T-helper 17 cell (primary cell): ENCODE results near the gene MACROD2. TPM values are rescaled to one million over a fixed set of nuclear protein-coding genes. Genes with fewer than 3 reads are reported as not detected.

Source experiments
- ATAC-seq: fragments of 150-1000 bp; cut with Tn5 transposase; 2 replicates; pipeline ENCODE4 v1.10.0; 2021; ENCODE audit warnings: mild to moderate bottlenecking, moderate library complexity
- DNase-seq, 3 donors: peaks; one replicate each; pipeline versions ENCODE4 v3.0.0 to v3.0.0-alpha.2; 2020 to 2021
- H3K9me3 ChIP-seq: one replicate; pipeline ENCODE4 v1.7.0; 2013; ENCODE audit warnings: low read length, mild to moderate bottlenecking; ENCODE audit not compliant: control insufficient read depth, poor library complexity, severe bottlenecking
- H3K27ac Mint-ChIP-seq: one replicate; pipeline ENCODE4 v1.8.0; 2022; ENCODE audit warnings: mild to moderate bottlenecking, moderate library complexity, mixed read lengths
- H3K27me3 Mint-ChIP-seq: one replicate; pipeline ENCODE4 v1.8.0; 2022; ENCODE audit warnings: mixed read lengths
- H3K36me3 Mint-ChIP-seq: one replicate; pipeline ENCODE4 v1.8.0; 2022; ENCODE audit warnings: low read depth, mixed read lengths
- H3K4me1 Mint-ChIP-seq: one replicate; pipeline ENCODE4 v1.8.0; 2022; ENCODE audit warnings: mild to moderate bottlenecking, mixed read lengths
- H3K4me3 Mint-ChIP-seq: one replicate; pipeline ENCODE4 v1.8.0; 2022; ENCODE audit warnings: mild to moderate bottlenecking, moderate library complexity, mixed read lengths
- total RNA-seq, 4 donors: library from RNA in 2 of 4; stranded (reverse) in 2 of 4; gene quantifications; one replicate each; pipeline ENCODE4 v1.2.3 and lab custom pipeline; 2022 to 2026

Gene MACROD2
- total RNA-seq, 2 donors from 2014 or later: 0.85 TPM; not detected in 1

- Mint-ChIP-seq H3K36me3 (no peaks in the 10 kb centered on the region), H3K4me3 (no peak overlapping the region), H3K4me1 (no peaks in the 10 kb centered on the region), H3K27me3 (no peaks in the 10 kb centered on the region), H3K27ac (no peak overlapping the region)
- DNase-seq (no peak), ATAC-seq (no peak)
- H3K9me3 ChIP-seq: no peaks in the 10 kb centered on the region
Measured at GRCh38 chr20:15227102-15227501, 1231.8 kb downstream of the MACROD2 start.

- Mint-ChIP-seq H3K4me1 (no peaks in the 10 kb centered on the region), H3K27me3 (no peaks in the 10 kb centered on the region), H3K27ac (no peak overlapping the region), H3K36me3 (no peaks in the 10 kb centered on the region), H3K4me3 (no peak overlapping the region)
- DNase-seq (no peak), ATAC-seq (no peak)
- no peaks in the 10 kb centered on the region for H3K9me3 ChIP-seq
Measured at GRCh38 chr20:15232243-15232642, 1236.9 kb downstream of the MACROD2 start.

- H3K36me3 Mint-ChIP-seq: no peaks in the 10 kb centered on the region
- H3K27ac Mint-ChIP-seq: no peak overlapping the region
- no peak for DNase-seq
- no peaks in the 10 kb centered on the region for H3K27me3 Mint-ChIP-seq
- no peaks in the 10 kb centered on the region for H3K4me1 Mint-ChIP-seq
- H3K4me3 Mint-ChIP-seq: no peak overlapping the region
- ATAC-seq: no peak
- no peaks in the 10 kb centered on the region for H3K9me3 ChIP-seq
Measured at GRCh38 chr20:15235471-15236198, 1240.3 kb downstream of the MACROD2 start.

- no peak overlapping the region for H3K4me3 Mint-ChIP-seq
- no peaks in the 10 kb centered on the region for H3K36me3 Mint-ChIP-seq
- H3K27me3 Mint-ChIP-seq: no peaks in the 10 kb centered on the region
- DNase-seq: no peak
- H3K4me1 Mint-ChIP-seq: no peaks in the 10 kb centered on the region
- H3K9me3 ChIP-seq: no peaks in the 10 kb centered on the region
- ATAC-seq: no peak
- H3K27ac Mint-ChIP-seq: no peak overlapping the region
Measured at GRCh38 chr20:15236812-15237211, 1241.5 kb downstream of the MACROD2 start.

- Mint-ChIP-seq H3K4me3 (no peak overlapping the region), H3K36me3 (no peaks in the 10 kb centered on the region), H3K4me1 (no peaks in the 10 kb centered on the region), H3K27ac (no peak overlapping the region), H3K27me3 (no peaks in the 10 kb centered on the region)
- DNase-seq: no peak
- no peak for ATAC-seq
- H3K9me3 ChIP-seq: no peaks in the 10 kb centered on the region
Measured at GRCh38 chr20:15239542-15240206, 1244.4 kb downstream of the MACROD2 start.

- no peak for ATAC-seq
- H3K9me3 ChIP-seq: no peaks in the 10 kb centered on the region
- no peaks in the 10 kb centered on the region for H3K36me3 Mint-ChIP-seq
- H3K4me3 Mint-ChIP-seq: no peak overlapping the region
- H3K4me1 Mint-ChIP-seq: no peaks in the 10 kb centered on the region
- no peak overlapping the region for H3K27ac Mint-ChIP-seq
- no peak for DNase-seq
- H3K27me3 Mint-ChIP-seq: no peaks in the 10 kb centered on the region
Measured at GRCh38 chr20:15240801-15241200, 1245.5 kb downstream of the MACROD2 start.

- no peaks in the 10 kb centered on the region for H3K9me3 ChIP-seq
- Mint-ChIP-seq H3K36me3 (no peaks in the 10 kb centered on the region), H3K4me3 (no peak overlapping the region), H3K27me3 (no peaks in the 10 kb centered on the region), H3K4me1 (no peaks in the 10 kb centered on the region), H3K27ac (no peak overlapping the region)
- no peak for DNase-seq
- ATAC-seq: no peak
Measured at GRCh38 chr20:15241681-15242080, 1246.4 kb downstream of the MACROD2 start.

GRCh38 chr20:15242773-15243172 is 1247.5 kb downstream of the MACROD2 start:
- no peak for DNase-seq
- Mint-ChIP-seq H3K27ac (no peak overlapping the region), H3K36me3 (no peaks in the 10 kb centered on the region), H3K4me3 (no peak overlapping the region), H3K4me1 (no peaks in the 10 kb centered on the region), H3K27me3 (no peaks in the 10 kb centered on the region)
- no peak for ATAC-seq
- no peaks in the 10 kb centered on the region for H3K9me3 ChIP-seq

- Mint-ChIP-seq H3K4me1 (no peaks in the 10 kb centered on the region), H3K27ac (no peak overlapping the region), H3K36me3 (no peaks in the 10 kb centered on the region), H3K27me3 (no peaks in the 10 kb centered on the region), H3K4me3 (no peak overlapping the region)
- no peak for ATAC-seq
- H3K9me3 ChIP-seq: no peaks in the 10 kb centered on the region
- DNase-seq: no peak
Measured at GRCh38 chr20:15245896-15246295, 1250.6 kb downstream of the MACROD2 start.

GRCh38 chr20:15248618-15249395 is 1253.5 kb downstream of the MACROD2 start:
- Mint-ChIP-seq H3K27me3 (no peaks in the 10 kb centered on the region), H3K36me3 (no peaks in the 10 kb centered on the region), H3K4me3 (no peak overlapping the region), H3K27ac (no peak overlapping the region), H3K4me1 (no peaks in the 10 kb centered on the region)
- H3K9me3 ChIP-seq: no peaks in the 10 kb centered on the region
- ATAC-seq (no peak), DNase-seq (no peak)

- DNase-seq: no peak
- Mint-ChIP-seq H3K4me3 (no peak overlapping the region), H3K27me3 (no peaks in the 10 kb centered on the region), H3K27ac (no peak overlapping the region), H3K36me3 (no peaks in the 10 kb centered on the region), H3K4me1 (no peaks in the 10 kb centered on the region)
- no peaks in the 10 kb centered on the region for H3K9me3 ChIP-seq
- no peak for ATAC-seq
Measured at GRCh38 chr20:15251171-15251570, 1255.9 kb downstream of the MACROD2 start.

GRCh38 chr20:15252304-15252703 is 1257.0 kb downstream of the MACROD2 start:
- no peaks in the 10 kb centered on the region for H3K9me3 ChIP-seq
- H3K27ac Mint-ChIP-seq: no peak overlapping the region
- no peak overlapping the region for H3K4me3 Mint-ChIP-seq
- H3K36me3 Mint-ChIP-seq: no peaks in the 10 kb centered on the region
- no peak for DNase-seq
- no peak for ATAC-seq
- no peaks in the 10 kb centered on the region for H3K4me1 Mint-ChIP-seq
- H3K27me3 Mint-ChIP-seq: no peaks in the 10 kb centered on the region

- H3K36me3 Mint-ChIP-seq: no peaks in the 10 kb centered on the region
- no peak overlapping the region for H3K4me3 Mint-ChIP-seq
- no peaks in the 10 kb centered on the region for H3K4me1 Mint-ChIP-seq
- no peak overlapping the region for H3K27ac Mint-ChIP-seq
- no peak for ATAC-seq
- no peak for DNase-seq
- H3K9me3 ChIP-seq: no peaks in the 10 kb centered on the region
- H3K27me3 Mint-ChIP-seq: no peaks in the 10 kb centered on the region
Measured at GRCh38 chr20:15253431-15253830, 1258.1 kb downstream of the MACROD2 start.
